Measurements from ENCODE around the gene C11orf42.

Gene C11orf42

DNA sequence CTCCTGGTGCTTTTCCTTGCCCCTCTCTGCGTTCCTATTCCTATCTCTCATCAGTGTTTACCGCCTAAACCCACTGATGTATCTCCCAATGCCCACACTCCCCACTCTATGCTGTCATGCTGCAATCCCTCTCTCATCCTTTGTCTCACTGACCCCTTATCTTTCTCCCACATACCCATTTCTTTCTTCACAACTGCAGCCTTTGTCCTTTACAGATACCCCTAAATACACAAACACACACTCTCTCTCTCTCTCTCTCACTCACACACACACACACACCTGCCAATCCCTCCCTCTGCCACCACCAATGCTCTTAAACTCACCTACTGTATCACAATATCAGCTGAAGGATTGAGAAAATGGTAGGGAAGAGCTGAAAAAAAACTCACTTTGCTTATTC lies 29.9 kb upstream of the C11orf42 start:
- H3K4me2 ChIP-seq (ENCODE audit: low read depth, low read length, poor library complexity, severe bottlenecking) = no peak overlapping the region
- H3K9ac ChIP-seq (ENCODE audit: low read length) = no peak overlapping the region
- H3K4me3 ChIP-seq (ENCODE audit: insufficient read depth, low read length, poor library complexity, severe bottlenecking) = no peak overlapping the region
- no peaks in the 10 kb centered on the region for H3F3A ChIP-seq (ENCODE audit: insufficient read depth)
- no peaks in the 10 kb centered on the region for H3K27me3 ChIP-seq (ENCODE audit: low read length)
- H3K9me2 ChIP-seq (replicated peaks; ENCODE audit: insufficient read depth, low read length) = no peaks in the 10 kb centered on the region
- H3K9me3 ChIP-seq (ENCODE audit: insufficient read depth, low read length) = no peaks in the 10 kb centered on the region
- no peak overlapping the region for H2AFZ ChIP-seq (ENCODE audit: low read depth, low read length, severe bottlenecking)
- no peaks in the 10 kb centered on the region for H3K36me3 ChIP-seq (ENCODE audit: low read length)
- H3K79me2 ChIP-seq (ENCODE audit: insufficient read depth, low read length) = no peaks in the 10 kb centered on the region
- H3K27ac ChIP-seq (ENCODE audit: low read depth, low read length) = no peak overlapping the region
- no peaks in the 10 kb centered on the region for H4K20me1 ChIP-seq (ENCODE audit: low read depth, low read length)
- TF ChIP-seq CTCF (IDR thresholded peaks at IDR 0.05; ENCODE audit: insufficient read depth, low read length, poor library complexity, severe bottlenecking) (no peak), EZH2phosphoT487 (conservative IDR thresholded peaks at IDR 0.05; ENCODE audit: low read length) (no peak)

GRCh38 chr11:6191742-6192141 lies 13.6 kb upstream of the C11orf42 start:
- Histone ChIP-seq H3K79me2 (ENCODE audit: insufficient read depth, low read length) (no peaks in the 10 kb centered on the region), H2AFZ (ENCODE audit: low read depth, low read length, severe bottlenecking) (no peak overlapping the region), H3K9me3 (ENCODE audit: insufficient read depth, low read length) (no peaks in the 10 kb centered on the region), H3F3A (ENCODE audit: insufficient read depth) (no peaks in the 10 kb centered on the region), H3K36me3 (ENCODE audit: low read length) (no peaks in the 10 kb centered on the region), H3K9ac (ENCODE audit: low read length) (no peak overlapping the region), H3K27ac (ENCODE audit: low read depth, low read length) (no peak overlapping the region), H3K4me2 (ENCODE audit: low read depth, low read length, poor library complexity, severe bottlenecking) (no peak overlapping the region), H3K27me3 (ENCODE audit: low read length) (no peaks in the 10 kb centered on the region), H3K4me3 (ENCODE audit: insufficient read depth, low read length, poor library complexity, severe bottlenecking) (no peak overlapping the region), H4K20me1 (ENCODE audit: low read depth, low read length) (no peaks in the 10 kb centered on the region), H3K9me2 (replicated peaks; ENCODE audit: insufficient read depth, low read length) (no peaks in the 10 kb centered on the region)
- TF ChIP-seq EZH2phosphoT487 (conservative IDR thresholded peaks at IDR 0.05; ENCODE audit: low read length) (no peak), CTCF (IDR thresholded peaks at IDR 0.05; ENCODE audit: insufficient read depth, low read length, poor library complexity, severe bottlenecking) (no peak)

GRCh38 chr11:6194065-6194581 lies 11.2 kb upstream of the C11orf42 start:
- H3K27me3 ChIP-seq (ENCODE audit: low read length) = no peaks in the 10 kb centered on the region
- TF ChIP-seq CTCF (IDR thresholded peaks at IDR 0.05; ENCODE audit: insufficient read depth, low read length, poor library complexity, severe bottlenecking) (no peak), EZH2phosphoT487 (conservative IDR thresholded peaks at IDR 0.05; ENCODE audit: low read length) (no peak)
- H3K9me3 ChIP-seq (ENCODE audit: insufficient read depth, low read length) = no peaks in the 10 kb centered on the region

More at GRCh38 chr11:6194065-6194581, 11.2 kb upstream of the C11orf42 start:
- no peak overlapping the region for H3K4me2 ChIP-seq (ENCODE audit: low read depth, low read length, poor library complexity, severe bottlenecking)
- H3K27ac ChIP-seq (ENCODE audit: low read depth, low read length) = no peak overlapping the region
- H4K20me1 ChIP-seq (ENCODE audit: low read depth, low read length) = no peaks in the 10 kb centered on the region
- H3K36me3 ChIP-seq (ENCODE audit: low read length) = no peaks in the 10 kb centered on the region
- no peaks in the 10 kb centered on the region for H3K79me2 ChIP-seq (ENCODE audit: insufficient read depth, low read length)
- no peak overlapping the region for H3K9ac ChIP-seq (ENCODE audit: low read length)
- H2AFZ ChIP-seq (ENCODE audit: low read depth, low read length, severe bottlenecking) = no peak overlapping the region
- no peak overlapping the region for H3K4me3 ChIP-seq (ENCODE audit: insufficient read depth, low read length, poor library complexity, severe bottlenecking)
- no peaks in the 10 kb centered on the region for H3K9me2 ChIP-seq (replicated peaks; ENCODE audit: insufficient read depth, low read length)
- H3F3A ChIP-seq (ENCODE audit: insufficient read depth) = no peaks in the 10 kb centered on the region

Data from SU-DHL-6 (cell line).